GM13976 (cell line): ENCODE measurements around the gene ABHD12B.

ENCODE experiments used
- DNase-seq: peaks from one replicate; pipeline ENCODE4 v3.0.0; 2012; ENCODE audit warnings: low spot score
- in situ Hi-C: fragments of 300-500 bp; cut with MboI; formaldehyde crosslinking; loops from one replicate; pipeline ENCODE4 v1.12.0; 2022; ENCODE audit warnings: low sequenced_read_pairs, mixed read lengths, inconsistent platforms; ENCODE audit not compliant: unreplicated experiment
- TF ChIP-seq, protein P1 (sequence below): IDR thresholded peaks from 2 replicates; pipeline ENCODE4 v1.5.1; 2012; ENCODE audit warnings: borderline replicate concordance, mild to moderate bottlenecking; ENCODE audit not compliant: insufficient read depth; ENCODE audit errors: extremely low read depth, missing control alignments, control extremely low read depth

The ABHD12B gene

GRCh38 chr14:50828721-50829488, 42.9 kb upstream of the ABHD12B start:
- TF ChIP-seq, protein P1, sequence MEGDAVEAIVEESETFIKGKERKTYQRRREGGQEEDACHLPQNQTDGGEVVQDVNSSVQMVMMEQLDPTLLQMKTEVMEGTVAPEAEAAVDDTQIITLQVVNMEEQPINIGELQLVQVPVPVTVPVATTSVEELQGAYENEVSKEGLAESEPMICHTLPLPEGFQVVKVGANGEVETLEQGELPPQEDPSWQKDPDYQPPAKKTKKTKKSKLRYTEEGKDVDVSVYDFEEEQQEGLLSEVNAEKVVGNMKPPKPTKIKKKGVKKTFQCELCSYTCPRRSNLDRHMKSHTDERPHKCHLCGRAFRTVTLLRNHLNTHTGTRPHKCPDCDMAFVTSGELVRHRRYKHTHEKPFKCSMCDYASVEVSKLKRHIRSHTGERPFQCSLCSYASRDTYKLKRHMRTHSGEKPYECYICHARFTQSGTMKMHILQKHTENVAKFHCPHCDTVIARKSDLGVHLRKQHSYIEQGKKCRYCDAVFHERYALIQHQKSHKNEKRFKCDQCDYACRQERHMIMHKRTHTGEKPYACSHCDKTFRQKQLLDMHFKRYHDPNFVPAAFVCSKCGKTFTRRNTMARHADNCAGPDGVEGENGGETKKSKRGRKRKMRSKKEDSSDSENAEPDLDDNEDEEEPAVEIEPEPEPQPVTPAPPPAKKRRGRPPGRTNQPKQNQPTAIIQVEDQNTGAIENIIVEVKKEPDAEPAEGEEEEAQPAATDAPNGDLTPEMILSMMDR: no peak
- in situ Hi-C loops: no loop called here
- DNase-seq: no peak

- TF ChIP-seq, protein P1: no peak
- in situ Hi-C loops: no loop called here
- no peak for DNase-seq
Observed at GRCh38 chr14:50829489-50830043, 42.3 kb upstream of the ABHD12B start.

- in situ Hi-C loops: no loop called here
- TF ChIP-seq, protein P1: no peak
- DNase-seq: peak; percentile 79
Observed at GRCh38 chr14:50830044-50830931, 41.6 kb upstream of the ABHD12B start.

GRCh38 chr14:50830932-50831725, 40.7 kb upstream of the ABHD12B start, which contains the start of gene NIN:
TSS of gene NIN (minus strand) at chr14:50831162. CDS start at chr14:50822056, 9,106 bp downstream.
- TF ChIP-seq, protein P1: no peak
- in situ Hi-C loops: no loop called here
- DNase-seq: peak; percentile 89

GRCh38 chr14:50831726-50832168, 40.1 kb upstream of the ABHD12B start:
- in situ Hi-C loops: no loop called here
- DNase-seq: no peak

More at GRCh38 chr14:50831726-50832168, 40.1 kb upstream of the ABHD12B start:
- TF ChIP-seq, protein P1: no peak
